GM20000 (cell line): ENCODE measurements around the gene B9D1.

Experiments used
- DNase-seq: peaks from one replicate; pipeline ENCODE4 v3.0.0; 2012; ENCODE audit warnings: low spot score
- TF ChIP-seq, protein P1 (sequence below): IDR thresholded peaks from 2 replicates; pipeline ENCODE4 v1.5.1; 2012; ENCODE audit warnings: mild to moderate bottlenecking, control low read depth; ENCODE audit errors: extremely low read depth, missing control alignments

Gene B9D1

DNA sequence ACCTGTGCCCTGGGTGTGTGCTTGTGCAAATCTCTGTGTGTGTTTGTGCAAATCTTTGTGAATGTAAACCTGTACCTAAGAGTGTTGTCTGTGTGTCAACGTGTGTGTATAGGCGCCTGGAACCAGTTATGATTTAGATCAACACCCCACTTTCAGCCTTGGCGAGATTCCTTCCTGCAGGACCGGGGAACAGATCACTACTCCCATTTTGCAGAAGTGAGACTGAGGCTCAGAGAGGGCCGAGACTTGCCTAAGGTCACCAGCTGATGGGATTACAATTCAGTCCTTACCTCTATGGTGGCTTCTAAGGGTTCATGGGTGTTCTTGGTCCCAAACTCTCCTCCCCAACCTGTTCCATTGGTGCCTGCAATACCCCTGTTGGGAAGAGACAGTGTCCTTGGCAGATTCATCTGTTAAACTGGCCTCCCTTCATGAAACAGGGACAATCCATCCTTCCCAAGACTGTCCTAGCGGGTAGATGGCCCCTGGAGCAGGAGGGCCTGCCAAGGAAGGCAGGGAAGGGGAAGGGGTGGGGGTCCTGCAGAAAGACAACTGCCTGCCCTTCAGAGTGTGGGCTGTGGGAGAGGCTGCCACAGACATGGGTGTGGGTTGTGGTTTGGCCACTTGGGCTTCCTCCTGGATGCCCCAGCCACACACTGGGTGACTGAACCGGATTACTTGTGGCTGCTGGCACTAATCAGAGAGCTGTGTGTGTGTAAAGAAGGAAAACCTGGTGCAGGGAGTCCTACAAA lies 8.9 kb upstream of the B9D1 start:
- no peak for DNase-seq

DNA sequence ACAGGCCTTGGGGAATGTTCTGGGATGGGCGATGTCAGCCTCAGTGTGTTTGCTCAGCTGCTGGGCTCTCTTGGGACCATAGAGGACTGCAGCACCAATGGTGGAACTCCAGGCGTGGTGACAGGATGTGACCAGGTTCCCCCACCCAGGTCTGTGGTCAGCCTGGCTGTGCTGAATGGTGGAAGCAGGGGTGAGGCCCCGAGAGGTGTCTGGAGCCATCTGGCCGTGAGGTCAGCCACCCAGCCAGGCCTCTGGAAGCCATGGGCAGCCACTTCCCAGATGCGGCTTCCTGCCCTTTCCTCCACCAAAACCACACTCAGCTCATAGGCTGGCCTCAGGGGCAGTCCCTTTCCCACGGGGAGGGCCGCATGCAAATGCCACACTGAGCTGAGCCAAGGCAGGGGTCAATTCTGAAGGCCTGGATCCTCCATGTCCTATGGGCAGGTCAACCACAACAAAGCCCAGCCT lies 8.0 kb upstream of the B9D1 start:
- peak; percentile 65 for DNase-seq
- TF ChIP-seq, protein P1, sequence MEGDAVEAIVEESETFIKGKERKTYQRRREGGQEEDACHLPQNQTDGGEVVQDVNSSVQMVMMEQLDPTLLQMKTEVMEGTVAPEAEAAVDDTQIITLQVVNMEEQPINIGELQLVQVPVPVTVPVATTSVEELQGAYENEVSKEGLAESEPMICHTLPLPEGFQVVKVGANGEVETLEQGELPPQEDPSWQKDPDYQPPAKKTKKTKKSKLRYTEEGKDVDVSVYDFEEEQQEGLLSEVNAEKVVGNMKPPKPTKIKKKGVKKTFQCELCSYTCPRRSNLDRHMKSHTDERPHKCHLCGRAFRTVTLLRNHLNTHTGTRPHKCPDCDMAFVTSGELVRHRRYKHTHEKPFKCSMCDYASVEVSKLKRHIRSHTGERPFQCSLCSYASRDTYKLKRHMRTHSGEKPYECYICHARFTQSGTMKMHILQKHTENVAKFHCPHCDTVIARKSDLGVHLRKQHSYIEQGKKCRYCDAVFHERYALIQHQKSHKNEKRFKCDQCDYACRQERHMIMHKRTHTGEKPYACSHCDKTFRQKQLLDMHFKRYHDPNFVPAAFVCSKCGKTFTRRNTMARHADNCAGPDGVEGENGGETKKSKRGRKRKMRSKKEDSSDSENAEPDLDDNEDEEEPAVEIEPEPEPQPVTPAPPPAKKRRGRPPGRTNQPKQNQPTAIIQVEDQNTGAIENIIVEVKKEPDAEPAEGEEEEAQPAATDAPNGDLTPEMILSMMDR, result no peak

More for the DNA sequence above, 8.9 kb upstream of the B9D1 start:
- TF ChIP-seq, protein P1, result no peak

DNA sequence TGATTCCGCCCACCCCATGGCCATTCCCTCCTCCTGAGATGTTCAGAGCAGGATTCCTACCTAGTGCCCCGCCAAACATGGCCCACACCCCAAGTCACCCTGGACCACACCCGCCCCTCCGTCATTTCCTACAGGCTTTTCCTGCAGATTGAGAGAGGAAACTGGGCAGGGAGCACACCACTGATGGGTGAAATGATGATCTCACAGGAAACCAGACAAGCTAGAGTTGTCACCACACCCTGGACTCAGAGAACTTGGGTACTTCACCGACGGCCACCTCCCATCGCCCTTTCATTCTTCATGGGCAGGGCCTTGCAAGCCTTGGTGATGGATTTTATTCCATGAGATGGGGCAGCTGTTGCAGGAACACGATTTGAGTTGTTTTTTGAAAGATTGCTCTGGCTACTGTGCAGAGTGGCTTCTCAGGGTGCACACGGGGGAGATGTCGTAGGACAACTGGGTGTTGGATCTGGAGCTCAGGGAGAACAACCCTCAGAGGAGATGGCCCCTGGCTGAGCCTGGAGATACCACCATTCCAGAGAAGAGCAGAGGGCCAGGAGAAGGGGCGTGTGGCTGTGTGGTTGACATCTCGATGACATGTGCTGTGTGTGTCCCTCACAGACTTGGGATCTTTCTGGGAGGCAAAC lies 7.4 kb upstream of the B9D1 start:
- no peak for DNase-seq
- TF ChIP-seq, protein P1, result no peak

DNA sequence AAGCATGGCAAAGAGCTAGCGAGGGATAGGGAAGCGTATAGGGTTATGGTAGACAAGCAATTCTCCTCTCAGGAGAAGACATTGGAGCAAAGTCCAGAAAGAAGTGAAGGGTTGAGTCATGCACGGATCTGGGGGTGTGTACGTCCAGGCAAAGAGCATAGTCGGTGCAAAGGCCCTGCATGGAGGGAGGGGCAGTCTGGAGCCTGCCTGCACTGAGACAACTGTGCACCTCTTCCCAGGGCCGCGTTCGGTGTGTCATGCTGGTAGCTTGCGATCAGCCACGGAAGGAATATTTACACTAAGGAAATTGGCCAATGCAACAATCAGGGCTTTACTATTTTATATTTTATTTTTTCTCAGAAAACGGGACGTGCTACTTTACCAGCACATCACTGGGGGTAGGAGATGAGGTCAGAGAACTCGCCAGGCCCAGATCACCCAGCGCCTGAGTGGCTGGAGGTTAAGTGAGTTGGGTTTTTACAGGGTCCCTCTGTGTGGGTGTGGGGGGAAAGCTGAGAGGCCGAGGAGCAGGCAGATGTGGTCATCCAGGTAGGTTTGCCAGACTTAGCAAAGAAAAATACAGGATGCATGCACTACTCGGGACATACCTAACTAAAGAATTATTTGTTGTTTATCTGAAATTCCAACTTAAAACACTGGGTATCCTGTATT lies 6.7 kb upstream of the B9D1 start:
- TF ChIP-seq, protein P1, result no peak
- no peak for DNase-seq

DNA sequence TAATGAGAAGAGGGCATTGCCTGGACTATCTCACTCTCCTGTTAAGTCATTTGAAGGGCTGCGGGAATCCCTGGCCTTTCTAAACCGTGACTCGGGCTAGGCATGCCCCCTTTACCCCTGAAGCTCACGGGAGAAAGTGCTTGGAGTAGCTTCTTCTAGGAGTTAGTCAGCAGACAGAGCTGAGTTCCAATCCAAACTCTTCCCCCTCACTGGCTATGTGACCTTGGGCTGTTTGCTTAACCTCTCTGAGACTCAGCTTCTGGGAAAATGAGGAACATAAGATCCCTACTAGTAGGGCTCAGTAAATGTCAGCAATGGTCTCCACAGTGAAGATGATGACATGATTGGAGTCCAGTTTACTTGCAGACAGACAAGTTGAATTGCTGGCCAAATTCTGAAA lies 5.7 kb upstream of the B9D1 start:
- TF ChIP-seq, protein P1, result no peak
- no peak for DNase-seq

DNA sequence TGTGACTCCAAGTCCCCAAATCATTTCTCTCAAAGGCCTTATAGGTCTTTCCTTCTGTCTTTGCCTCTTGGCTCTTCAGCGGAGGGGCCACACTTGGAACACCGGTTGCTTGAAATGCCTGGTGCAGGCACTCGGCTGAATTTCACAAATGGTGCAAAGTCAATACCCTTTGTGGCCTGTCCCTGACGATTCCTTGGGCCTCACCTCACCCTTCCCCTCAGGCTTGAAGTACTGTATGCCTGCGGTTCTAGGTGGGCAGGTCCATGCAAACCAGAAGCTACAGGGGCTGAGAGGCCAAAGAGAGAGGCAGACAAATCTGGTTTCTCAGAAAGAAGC lies 4.1 kb upstream of the B9D1 start:
- no peak for DNase-seq
- TF ChIP-seq, protein P1, result no peak
